GM12865 (cell line): ENCODE measurements around the gene ASTN2.

Source experiments
- DNase-seq: peaks from one replicate; pipeline ENCODE4 v3.0.0; 2010; ENCODE audit warnings: low read depth
- H3K4me3 ChIP-seq: 2 replicates; pipeline ENCODE4 v1.5.1; 2011; ENCODE audit warnings: mild to moderate bottlenecking, low read depth, low read length, control low read depth
- CTCF ChIP-seq: IDR thresholded peaks from 2 replicates; pipeline ENCODE4 v1.5.1; 2011; ENCODE audit warnings: low read length, control low read depth, low read depth, inconsistent platforms; ENCODE audit not compliant: insufficient read depth; ENCODE audit errors: missing control alignments

Gene ASTN2

DNA sequence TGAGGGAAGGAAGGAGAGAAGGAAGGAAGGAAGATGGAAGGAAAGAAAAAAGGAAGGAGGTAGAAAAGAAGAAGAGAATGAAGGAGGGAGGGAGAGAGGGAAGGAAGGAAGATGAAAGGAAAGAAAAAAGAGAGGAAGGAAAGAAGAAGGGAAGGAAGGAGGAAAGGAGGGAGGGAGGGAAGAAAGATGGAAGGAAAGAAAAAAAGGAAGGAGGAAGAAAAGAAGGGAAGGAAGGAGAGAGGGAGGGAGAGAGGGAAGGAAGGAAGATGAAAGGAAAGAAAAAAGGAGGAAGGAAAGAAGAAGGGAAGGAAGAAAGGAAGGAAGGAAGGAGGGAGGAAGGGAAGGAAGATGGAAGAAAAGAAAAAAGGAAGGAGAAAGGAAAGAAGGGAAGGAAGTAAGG, 912.1 kb downstream of the ASTN2 start:
- DNase-seq: no peak
- H3K4me3 ChIP-seq: no peak overlapping the region
- TF ChIP-seq CTCF: no peak

DNA sequence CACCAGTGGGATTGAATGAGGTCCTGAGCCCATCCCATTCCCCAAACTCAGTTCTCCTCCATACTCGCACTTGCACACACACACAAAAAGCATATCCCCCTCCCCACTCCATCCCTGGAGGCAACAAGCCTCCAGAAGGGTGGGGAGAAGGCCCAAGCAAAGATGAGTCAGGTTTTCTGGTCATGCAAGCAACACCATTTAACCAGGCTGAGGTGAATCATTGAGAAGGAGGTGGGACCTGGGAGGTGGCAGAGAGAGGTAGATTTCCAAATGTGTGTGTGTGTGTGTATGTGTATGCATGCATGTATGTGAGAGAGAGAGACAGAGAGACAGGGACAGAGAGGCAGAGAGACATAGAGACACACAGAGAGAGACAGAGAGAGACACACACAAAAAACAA, 913.0 kb downstream of the ASTN2 start:
- H3K4me3 ChIP-seq: no peak overlapping the region
- DNase-seq: no peak
- no peak for TF ChIP-seq CTCF

DNA sequence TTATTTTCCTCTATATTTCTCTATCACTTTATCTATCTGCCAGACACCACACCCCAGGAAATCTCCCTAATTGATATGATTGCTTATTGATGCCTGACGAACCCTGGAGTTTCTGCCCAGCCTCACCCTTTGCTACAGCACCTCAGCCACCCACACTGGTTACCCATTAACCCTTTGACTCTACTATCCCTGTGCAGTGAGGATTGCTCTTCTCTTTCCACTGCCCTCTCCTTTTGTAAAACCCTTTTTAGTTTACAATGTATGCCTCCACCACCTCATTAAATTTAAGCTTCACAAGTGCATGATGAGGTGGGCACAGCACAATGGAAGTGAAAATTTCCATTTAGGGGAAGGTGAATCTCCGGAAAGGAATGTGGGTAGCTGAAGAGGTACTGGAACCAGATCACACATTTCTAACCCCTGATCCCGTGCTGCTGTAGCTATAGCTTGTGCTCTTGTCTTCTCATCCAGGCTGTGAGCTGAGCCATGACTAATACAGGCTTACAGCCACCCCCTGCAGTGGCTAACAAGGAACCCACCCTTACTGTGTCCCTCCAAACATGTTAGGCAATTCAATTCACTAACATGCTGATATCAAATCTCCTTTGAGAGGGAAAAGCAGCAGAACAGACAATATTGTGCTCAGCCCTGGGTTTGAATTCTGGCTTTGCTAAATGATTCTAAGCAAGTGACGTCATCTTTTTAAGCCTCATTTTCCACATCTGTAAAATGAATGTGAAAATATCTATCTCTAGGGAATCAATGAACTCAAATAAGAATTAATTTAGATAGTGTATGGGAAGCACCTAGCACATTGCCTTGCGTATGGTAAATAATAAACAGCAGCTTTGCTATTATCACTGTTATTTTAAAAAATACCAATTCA, 914.6 kb downstream of the ASTN2 start:
- no peak for DNase-seq
- no peak overlapping the region for H3K4me3 ChIP-seq
- no peak for TF ChIP-seq CTCF

DNA sequence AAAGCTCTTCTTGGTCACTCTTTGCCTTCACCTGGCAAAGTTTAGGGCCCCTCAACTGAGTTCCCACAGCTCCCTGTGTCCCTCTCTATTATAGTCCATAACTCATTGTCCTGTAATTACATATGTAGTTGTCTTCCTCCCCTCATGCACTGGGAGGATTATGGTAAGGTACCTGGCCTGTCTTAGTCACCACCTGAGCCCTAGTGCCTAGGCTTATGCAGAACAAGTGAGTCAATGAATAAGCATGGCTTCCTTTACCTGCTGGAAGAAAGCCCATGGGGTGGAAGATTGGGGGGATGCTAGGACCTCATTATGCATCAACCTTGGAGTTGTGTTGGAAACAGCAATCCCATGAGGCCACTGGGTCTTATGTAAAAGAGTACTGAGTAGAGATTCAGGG, 915.4 kb downstream of the ASTN2 start:
- no peak for TF ChIP-seq CTCF
- DNase-seq: no peak
- H3K4me3 ChIP-seq: no peak overlapping the region

DNA sequence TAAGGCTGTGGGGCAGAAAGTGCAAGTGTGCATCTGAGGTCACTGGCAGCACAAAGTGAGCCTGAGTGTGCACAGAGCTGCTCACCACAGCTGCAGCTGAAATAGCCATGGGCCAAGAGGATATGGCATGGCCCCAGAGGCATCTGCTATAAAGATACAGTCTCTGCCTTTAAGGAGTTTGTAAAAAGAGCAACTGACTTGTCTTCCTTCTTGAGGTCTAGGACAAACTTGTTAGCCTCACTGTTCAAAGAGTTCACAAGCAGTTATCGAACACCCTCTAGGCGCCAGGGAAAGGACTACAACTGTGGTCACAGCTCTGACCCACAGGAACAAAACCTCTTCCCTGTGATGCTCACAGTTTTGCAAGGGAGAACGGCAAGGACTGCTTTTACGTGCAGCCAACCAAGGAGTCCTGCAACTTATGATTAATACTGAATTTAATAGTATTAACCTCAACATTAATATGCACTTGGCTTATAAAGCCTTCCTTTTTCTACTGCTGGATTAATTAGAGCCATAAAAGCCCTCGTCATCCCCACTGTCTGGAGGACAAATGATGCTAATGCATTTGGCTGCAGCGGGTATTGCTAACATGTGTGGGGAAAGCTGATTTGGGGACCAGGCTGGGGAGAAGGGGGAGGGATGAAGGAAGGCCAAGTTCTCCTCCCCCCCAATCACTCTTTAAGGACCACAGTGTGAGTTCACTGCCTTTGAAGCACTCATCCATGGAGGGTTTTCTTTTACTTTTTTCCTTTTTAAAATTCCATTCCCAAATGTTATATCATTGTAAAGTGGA, 917.6 kb downstream of the ASTN2 start:
- no peak overlapping the region for H3K4me3 ChIP-seq
- DNase-seq: no peak
- no peak for TF ChIP-seq CTCF

- DNase-seq: no peak
- TF ChIP-seq CTCF: no peak
- no peak overlapping the region for H3K4me3 ChIP-seq
Observed at GRCh38 chr9:116496167-116496566, 918.7 kb downstream of the ASTN2 start.
